ENCODE data around the gene MINDY4B. TPM values are rescaled to one million over a fixed set of nuclear protein-coding genes. Genes with fewer than 3 reads are reported as not detected.

MINDY4B gene
- total RNA-seq, 1 donor from 2014 or later, result 3.0 TPM

DNA sequence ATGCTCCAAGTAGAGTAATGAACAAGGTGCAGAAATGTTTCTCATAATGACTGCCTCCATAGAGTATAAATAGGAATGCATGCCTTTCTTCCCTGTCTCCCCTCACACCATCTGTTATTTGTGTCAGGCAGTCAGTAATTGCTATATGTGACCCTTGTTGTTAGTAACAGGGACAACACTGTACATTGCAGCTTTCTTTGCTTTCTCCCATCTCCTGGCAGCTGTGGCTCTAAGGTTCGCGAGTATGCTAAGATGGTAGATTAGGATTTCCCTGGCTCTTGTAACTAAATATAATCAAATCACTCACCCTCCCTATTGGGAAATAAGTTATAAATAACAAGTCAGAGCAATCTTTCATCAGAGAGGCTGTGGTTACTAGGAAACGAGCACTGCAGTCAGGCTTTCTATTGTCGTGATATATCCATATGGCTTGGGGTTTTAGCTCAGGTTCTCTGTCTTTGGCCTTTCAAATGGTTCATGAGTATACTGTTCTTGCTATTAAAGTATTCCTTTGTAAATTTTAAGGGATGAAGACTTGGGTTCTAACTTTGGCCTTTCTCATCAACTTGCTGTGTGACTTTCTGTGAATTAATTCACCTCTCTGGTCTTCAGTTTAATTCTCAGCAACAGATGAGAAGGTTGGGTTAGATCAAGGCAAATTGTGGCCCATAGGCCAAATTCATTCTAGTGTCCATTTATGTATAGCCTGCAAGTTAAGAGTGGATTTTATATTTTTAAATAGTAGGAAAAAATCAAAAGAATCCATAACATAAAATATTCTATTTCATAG, 8.1 kb upstream of the MINDY4B start:
- Mint-ChIP-seq H3K36me3 (ENCODE audit: low read depth, unreplicated experiment) (no peaks in the 10 kb centered on the region), H3K4me3 (ENCODE audit: unreplicated experiment) (no peak overlapping the region)
- TF ChIP-seq, protein P1, sequence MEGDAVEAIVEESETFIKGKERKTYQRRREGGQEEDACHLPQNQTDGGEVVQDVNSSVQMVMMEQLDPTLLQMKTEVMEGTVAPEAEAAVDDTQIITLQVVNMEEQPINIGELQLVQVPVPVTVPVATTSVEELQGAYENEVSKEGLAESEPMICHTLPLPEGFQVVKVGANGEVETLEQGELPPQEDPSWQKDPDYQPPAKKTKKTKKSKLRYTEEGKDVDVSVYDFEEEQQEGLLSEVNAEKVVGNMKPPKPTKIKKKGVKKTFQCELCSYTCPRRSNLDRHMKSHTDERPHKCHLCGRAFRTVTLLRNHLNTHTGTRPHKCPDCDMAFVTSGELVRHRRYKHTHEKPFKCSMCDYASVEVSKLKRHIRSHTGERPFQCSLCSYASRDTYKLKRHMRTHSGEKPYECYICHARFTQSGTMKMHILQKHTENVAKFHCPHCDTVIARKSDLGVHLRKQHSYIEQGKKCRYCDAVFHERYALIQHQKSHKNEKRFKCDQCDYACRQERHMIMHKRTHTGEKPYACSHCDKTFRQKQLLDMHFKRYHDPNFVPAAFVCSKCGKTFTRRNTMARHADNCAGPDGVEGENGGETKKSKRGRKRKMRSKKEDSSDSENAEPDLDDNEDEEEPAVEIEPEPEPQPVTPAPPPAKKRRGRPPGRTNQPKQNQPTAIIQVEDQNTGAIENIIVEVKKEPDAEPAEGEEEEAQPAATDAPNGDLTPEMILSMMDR (IDR thresholded peaks at IDR 0.05; ENCODE audit: unreplicated experiment), result no peak

DNA sequence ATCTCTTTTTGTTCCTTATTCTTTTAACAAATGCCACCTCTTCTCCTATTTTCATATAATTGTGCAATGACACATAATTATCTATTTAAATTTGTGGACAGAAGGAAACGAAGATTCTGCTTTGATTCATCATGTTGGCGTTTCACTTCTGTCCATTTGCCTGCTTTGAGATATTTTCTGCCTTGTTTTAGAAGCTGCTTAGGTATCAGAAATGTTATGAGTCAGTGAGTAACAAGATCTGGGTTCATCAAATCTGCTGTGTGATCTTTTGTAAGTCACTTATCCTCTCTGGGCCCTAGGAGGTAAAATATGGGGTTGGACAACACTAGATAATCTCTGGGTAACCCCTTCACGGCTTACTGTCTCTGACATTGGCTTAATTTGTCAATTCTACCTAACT, 7.3 kb upstream of the MINDY4B start:
- peaks cover 2% of the 10 kb centered on the region for H3K27me3 Mint-ChIP-seq (ENCODE audit: unreplicated experiment)
- H3K4me3 Mint-ChIP-seq (ENCODE audit: unreplicated experiment), result no peak overlapping the region
- H3K27ac Mint-ChIP-seq (ENCODE audit: unreplicated experiment), result no peak overlapping the region
- H3K36me3 Mint-ChIP-seq (ENCODE audit: low read depth, unreplicated experiment), result no peaks in the 10 kb centered on the region
- TF ChIP-seq, protein P1 (IDR thresholded peaks at IDR 0.05; ENCODE audit: unreplicated experiment), result no peak
- no peaks in the 10 kb centered on the region for H3K9me3 Mint-ChIP-seq (ENCODE audit: unreplicated experiment)
- no peak for DNase-seq (ENCODE audit: low spot score)
- H3K4me1 Mint-ChIP-seq (ENCODE audit: unreplicated experiment), result no peaks in the 10 kb centered on the region

More for the DNA sequence above, 8.1 kb upstream of the MINDY4B start:
- Mint-ChIP-seq H3K27ac (ENCODE audit: unreplicated experiment) (no peak overlapping the region), H3K9me3 (ENCODE audit: unreplicated experiment) (no peaks in the 10 kb centered on the region), H3K4me1 (ENCODE audit: unreplicated experiment) (no peaks in the 10 kb centered on the region), H3K27me3 (ENCODE audit: unreplicated experiment) (peaks cover 2% of the 10 kb centered on the region)
- DNase-seq (ENCODE audit: low spot score), result no peak

DNA sequence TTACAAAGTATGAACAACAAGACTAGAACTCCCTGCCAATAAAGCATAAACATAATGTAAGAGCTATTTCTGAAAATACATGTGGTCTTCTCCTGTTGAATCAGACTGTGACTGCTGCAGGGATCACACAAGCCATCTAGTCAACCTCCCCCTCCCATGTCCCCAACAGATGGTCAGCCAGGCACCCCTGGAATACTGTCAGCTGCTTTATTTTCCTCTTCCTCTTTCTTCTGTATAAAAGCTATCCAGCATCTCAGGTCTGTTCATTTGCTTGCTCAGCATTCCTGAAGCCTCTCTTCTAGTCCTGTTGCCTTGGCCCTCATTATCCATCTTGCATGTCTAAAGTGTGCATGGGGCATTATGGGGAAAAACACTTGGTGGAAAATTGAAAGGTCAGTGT, 6.5 kb upstream of the MINDY4B start:
- H3K4me1 Mint-ChIP-seq (ENCODE audit: unreplicated experiment), result no peaks in the 10 kb centered on the region
- H3K4me3 Mint-ChIP-seq (ENCODE audit: unreplicated experiment), result no peak overlapping the region
- H3K27me3 Mint-ChIP-seq (ENCODE audit: unreplicated experiment), result peaks cover 2% of the 10 kb centered on the region
- no peaks in the 10 kb centered on the region for H3K9me3 Mint-ChIP-seq (ENCODE audit: unreplicated experiment)
- H3K27ac Mint-ChIP-seq (ENCODE audit: unreplicated experiment), result no peak overlapping the region
- H3K36me3 Mint-ChIP-seq (ENCODE audit: low read depth, unreplicated experiment), result no peaks in the 10 kb centered on the region
- TF ChIP-seq, protein P1 (IDR thresholded peaks at IDR 0.05; ENCODE audit: unreplicated experiment), result no peak
- DNase-seq (ENCODE audit: low spot score), result no peak

GRCh38 chr3:150906461-150906860, 1.2 kb upstream of the MINDY4B start:
- no peaks in the 10 kb centered on the region for H3K9me3 Mint-ChIP-seq (ENCODE audit: unreplicated experiment)
- H3K36me3 Mint-ChIP-seq (ENCODE audit: low read depth, unreplicated experiment), result no peaks in the 10 kb centered on the region
- peaks cover 6% of the 10 kb centered on the region for H3K4me1 Mint-ChIP-seq (ENCODE audit: unreplicated experiment)
- no peak for DNase-seq (ENCODE audit: low spot score)
- no peak overlapping the region for H3K27ac Mint-ChIP-seq (ENCODE audit: unreplicated experiment)
- TF ChIP-seq, protein P1 (IDR thresholded peaks at IDR 0.05; ENCODE audit: unreplicated experiment), result no peak
- H3K27me3 Mint-ChIP-seq (ENCODE audit: unreplicated experiment), result peaks cover 3% of the 10 kb centered on the region
- H3K4me3 Mint-ChIP-seq (ENCODE audit: unreplicated experiment), result no peak overlapping the region

GRCh38 chr3:150905746-150906145, 507 bp upstream of the MINDY4B start:
- DNase-seq (ENCODE audit: low spot score), result no peak
- H3K27ac Mint-ChIP-seq (ENCODE audit: unreplicated experiment), result no peak overlapping the region
- no peaks in the 10 kb centered on the region for H3K9me3 Mint-ChIP-seq (ENCODE audit: unreplicated experiment)
- peaks cover 6% of the 10 kb centered on the region for H3K4me1 Mint-ChIP-seq (ENCODE audit: unreplicated experiment)
- peaks cover 3% of the 10 kb centered on the region for H3K27me3 Mint-ChIP-seq (ENCODE audit: unreplicated experiment)
- no peaks in the 10 kb centered on the region for H3K36me3 Mint-ChIP-seq (ENCODE audit: low read depth, unreplicated experiment)
- TF ChIP-seq, protein P1 (IDR thresholded peaks at IDR 0.05; ENCODE audit: unreplicated experiment), result no peak
- H3K4me3 Mint-ChIP-seq (ENCODE audit: unreplicated experiment), result no peak overlapping the region
